CD4-positive, alpha-beta memory T cell (primary cell): ENCODE measurements around the gene PARK7. TPM values are rescaled to one million over a fixed set of nuclear protein-coding genes. Genes with fewer than 3 reads are reported as not detected.
"Not testable (repeated sequence)": the region's sequence is repeated elsewhere in the genome, so short reads cannot be mapped to it uniquely, and the experiment has no call there.

Experiments
- CTCF ChIA-PET: fragments of 350-600 bp; sonication (Branson Sonifier 250); formaldehyde crosslinking; loops from one replicate; lab custom pipeline; 2021; ENCODE audit warnings: inconsistent platforms; ENCODE audit not compliant: partially characterized antibody; lab: Charles Lee
- POLR2A ChIA-PET: fragments of 350-600 bp; sonication (Branson Sonifier 250); formaldehyde crosslinking; loops from one replicate; lab custom pipeline; 2021; ENCODE audit not compliant: partially characterized antibody; lab: Charles Lee
- DNase-seq, 5 donors: peaks; one replicate each; pipeline versions ENCODE4 v3.0.0 to v3.0.0-alpha.2; 2020 to 2022; ENCODE audit warnings: mixed read lengths in 1 of 5
- H3K27ac ChIP-seq: one replicate; pipeline ENCODE4 v1.7.0; 2013; ENCODE audit warnings: low read depth, low read length
- H3K27me3 ChIP-seq: 2 replicates; pipeline ENCODE4 v1.7.0; 2013; ENCODE audit warnings: mild to moderate bottlenecking, low read length, moderate library complexity; ENCODE audit not compliant: insufficient read depth
- H3K36me3 ChIP-seq: 2 replicates; pipeline ENCODE4 v1.7.0; 2013; ENCODE audit warnings: mild to moderate bottlenecking, low read length, moderate library complexity; ENCODE audit not compliant: insufficient read depth
- H3K4me1 ChIP-seq: 2 replicates; pipeline ENCODE4 v1.7.0; 2013; ENCODE audit warnings: mild to moderate bottlenecking, low read length, moderate library complexity; ENCODE audit not compliant: insufficient read depth
- H3K4me3 ChIP-seq, 2 donors: one replicate each; pipeline ENCODE4 v1.7.0; 2013; ENCODE audit warnings: low read length in 2 of 2, mild to moderate bottlenecking in 1 of 2
- H3K9me3 ChIP-seq, 2 donors: one replicate each; pipeline ENCODE4 v1.7.0; 2013; ENCODE audit warnings: low read length in 2 of 2, control low read depth in 1 of 2; ENCODE audit not compliant: control insufficient read depth in 1 of 2
- H3K27ac Mint-ChIP-seq, 7 donors: one replicate each; pipeline ENCODE4 v1.8.0; 2020 to 2021; ENCODE audit warnings: mixed read lengths in 7 of 7, mild to moderate bottlenecking in 6 of 7, inconsistent platforms in 3 of 7, moderate library complexity in 3 of 7
- H3K27me3 Mint-ChIP-seq, 2 donors: one replicate each; pipeline ENCODE4 v1.8.0; 2020 to 2021; ENCODE audit warnings: mixed read lengths in 2 of 2
- H3K36me3 Mint-ChIP-seq, 2 donors: one replicate each; pipeline ENCODE4 v1.8.0; 2020 to 2021; ENCODE audit warnings: mixed read lengths in 2 of 2, inconsistent platforms in 1 of 2, mild to moderate bottlenecking in 1 of 2
- H3K4me1 Mint-ChIP-seq, 4 donors: one replicate each; pipeline ENCODE4 v1.8.0; 2020 to 2021; ENCODE audit warnings: mixed read lengths in 4 of 4, mild to moderate bottlenecking in 1 of 4
- H3K4me3 Mint-ChIP-seq, 8 donors: one replicate each; pipeline ENCODE4 v1.8.0; 2020 to 2021; ENCODE audit warnings: mixed read lengths in 8 of 8, mild to moderate bottlenecking in 7 of 8, moderate library complexity in 6 of 8, inconsistent platforms in 3 of 8
- H3K9me3 Mint-ChIP-seq, 8 donors: one replicate each; pipeline ENCODE4 v1.8.0; 2020 to 2021; ENCODE audit warnings: mixed read lengths in 8 of 8, mild to moderate bottlenecking in 5 of 8, inconsistent platforms in 3 of 8, moderate library complexity in 1 of 8
- intact Hi-C: fragments of 100-400 bp; cut with micrococcal nuclease; formaldehyde crosslinking; loops from one replicate; pipeline ENCODE4 v1.15.1; 2023
- polyA plus RNA-seq, 2 donors: library from polyadenylated mRNA; unstranded; fragments of 300-500 nt; fragmentation: Illumina TruSeq; gene quantifications; one replicate each; pipeline ENCODE4 v1.2.3, GENCODE V29; 2021
- total RNA-seq, 2 experiments: library from RNA; stranded (reverse); gene quantifications; one replicate each; pipeline ENCODE4 v1.2.3, GENCODE V29; 2021

The PARK7 gene
- total and polyA plus RNA-seq, 4 experiments from 2014 or later: 112 to 381 (median 232) TPM

- H3K27ac ChIP-seq: no peak overlapping the region
- POLR2A ChIA-PET: no interaction called here
Observed at GRCh38 chr1:7956218-7957032, 5.1 kb upstream of the PARK7 start.

GRCh38 chr1:7960165-7960564 lies 1.3 kb upstream of the PARK7 start:
- no peaks in the 10 kb centered on the region for H3K27me3 Mint-ChIP-seq
- no peaks in the 10 kb centered on the region for H3K27me3 ChIP-seq
- H3K27ac Mint-ChIP-seq: peak overlapping the region; percentile 96 to 100 (median 99)
- H3K9me3 ChIP-seq: no peaks in the 10 kb centered on the region
- H3K4me3 Mint-ChIP-seq: peak overlapping the region; percentile 75 to 100 (median 98)
- H3K4me1 Mint-ChIP-seq: peaks cover 40 to 71% (median 57%) of the 10 kb centered on the region in 4 donors
- ChIA-PET CTCF (no interaction called here), POLR2A (no interaction called here)
- no peak for DNase-seq
- H3K27ac ChIP-seq: peak overlapping the region; percentile 94
- peak overlapping the region; percentile 86 to 97 for H3K4me3 ChIP-seq
- peaks cover 14% of the 10 kb centered on the region for H3K36me3 ChIP-seq
- intact Hi-C loops: loop anchor here (5.0 kb wide), 1 partner anchor 192 kb away; no protein-coding TSS in a partner anchor
- H3K9me3 Mint-ChIP-seq: no peaks in the 10 kb centered on the region
- peaks cover 12 to 34% of the 10 kb centered on the region in 2 donors for H3K36me3 Mint-ChIP-seq
- peaks cover 62% of the 10 kb centered on the region for H3K4me1 ChIP-seq

More at GRCh38 chr1:7956218-7957032, 5.1 kb upstream of the PARK7 start:
- H3K4me1 Mint-ChIP-seq: peaks cover 31 to 54% (median 41%) of the 10 kb centered on the region in 4 donors
- DNase-seq: no peak
- peak overlapping the region in 7 of 8 donors; percentile 40 to 85 (median 71) for H3K4me3 Mint-ChIP-seq
- Histone ChIP-seq H3K27me3 (no peaks in the 10 kb centered on the region), H3K4me3 (no peak overlapping the region), H3K4me1 (peaks cover 38% of the 10 kb centered on the region), H3K9me3 (no peaks in the 10 kb centered on the region), H3K36me3 (no peaks in the 10 kb centered on the region)
- intact Hi-C loops: no loop called here
- CTCF ChIA-PET: interaction anchor here (0.6 to 1.0 kb wide), 2 partner anchors 15 to 25 kb away, joined by 4 to 5 read pairs; no protein-coding TSS in a partner anchor
- no peaks in the 10 kb centered on the region for H3K9me3 Mint-ChIP-seq
- peaks cover 0 to 6% of the 10 kb centered on the region in 2 donors for H3K36me3 Mint-ChIP-seq
- H3K27ac Mint-ChIP-seq: peak overlapping the region; percentile 29 to 88 (median 76)
- no peaks in the 10 kb centered on the region for H3K27me3 Mint-ChIP-seq

- ChIA-PET POLR2A (interaction anchor here (1.0 to 2.1 kb wide), 7 partner anchors 9 to 177 kb away, joined by 3 to 12 read pairs (median 6); partner anchors contain the start of gene TNFRSF9), CTCF (interaction anchor here (2.8 kb wide), 1 partner anchor 18 kb away, joined by 8 read pairs; no protein-coding TSS in a partner anchor)
- H3K4me3 Mint-ChIP-seq: peak overlapping the region; percentile 97 to 100 (median 98)
- peak overlapping the region; percentile 86 to 97 for H3K4me3 ChIP-seq
- H3K4me1 Mint-ChIP-seq: peaks cover 38 to 73% (median 59%) of the 10 kb centered on the region in 4 donors
- intact Hi-C loops: loop anchor here (1.0 to 5.0 kb wide), 5 partner anchors 8 to 917 kb away; partner anchors contain the start of genes ENO1 and PER3
- H3K36me3 Mint-ChIP-seq: peaks cover 16 to 40% of the 10 kb centered on the region in 2 donors
- H3K27ac ChIP-seq: peak overlapping the region; percentile 94
- DNase-seq: no peak
- peak overlapping the region; percentile 96 to 100 (median 99) for H3K27ac Mint-ChIP-seq
- H3K9me3 ChIP-seq: no peaks in the 10 kb centered on the region
- peaks cover 62% of the 10 kb centered on the region for H3K4me1 ChIP-seq
- no peaks in the 10 kb centered on the region for H3K9me3 Mint-ChIP-seq
- H3K27me3 Mint-ChIP-seq: no peaks in the 10 kb centered on the region
- peaks cover 21% of the 10 kb centered on the region for H3K36me3 ChIP-seq
- H3K27me3 ChIP-seq: no peaks in the 10 kb centered on the region
Observed at GRCh38 chr1:7960867-7961215, 670 bp upstream of the PARK7 start.

- intact Hi-C loops: loop anchor here (5.0 kb wide), 1 partner anchor 190 kb away; no protein-coding TSS in a partner anchor
- Histone ChIP-seq H3K36me3 (peaks cover 31% of the 10 kb centered on the region), H3K27me3 (no peaks in the 10 kb centered on the region), H3K9me3 (no peaks in the 10 kb centered on the region), H3K27ac (peak overlapping the region; percentile 94), H3K4me1 (peaks cover 62% of the 10 kb centered on the region), H3K4me3 (peak overlapping the region; percentile 86 to 87)
- Mint-ChIP-seq H3K4me3 (peak overlapping the region; percentile 88 to 99 (median 92)), H3K9me3 (no peaks in the 10 kb centered on the region), H3K27me3 (no peaks in the 10 kb centered on the region), H3K27ac (peak overlapping the region; percentile 94 to 99 (median 97)), H3K36me3 (peaks cover 20 to 51% of the 10 kb centered on the region in 2 donors), H3K4me1 (peaks cover 35 to 73% (median 58%) of the 10 kb centered on the region in 4 donors)
- DNase-seq: peak in 1 of 5 donors; percentile 77
- POLR2A ChIA-PET: interaction anchor here (0.8 to 2.1 kb wide), 10 partner anchors 8 to 465 kb away, joined by 3 to 12 read pairs (median 5); partner anchors contain the start of gene TNFRSF9
- CTCF ChIA-PET: interaction anchor here (1.3 to 3.8 kb wide), 3 partner anchors 14 to 22 kb away, joined by 3 to 13 read pairs (median 8); no protein-coding TSS in a partner anchor
Observed at GRCh38 chr1:7962014-7962335, 464 bp downstream of the PARK7 start.

GRCh38 chr1:7962636-7963377 lies 1.3 kb downstream of the PARK7 start:
- H3K36me3 Mint-ChIP-seq: peaks cover 22 to 54% of the 10 kb centered on the region in 2 donors
- H3K4me1 ChIP-seq: peaks cover 66% of the 10 kb centered on the region
- peak overlapping the region; percentile 94 to 99 (median 97) for H3K27ac Mint-ChIP-seq
- CTCF ChIA-PET: interaction anchor here (0.7 to 3.8 kb wide), 4 partner anchors 13 to 39 kb away, joined by 3 to 13 read pairs (median 6); no protein-coding TSS in a partner anchor
- peak overlapping the region in 1 of 2 donors; percentile 86 for H3K4me3 ChIP-seq
- POLR2A ChIA-PET: interaction anchor here (0.6 to 2.1 kb wide), 7 partner anchors 13 to 464 kb away, joined by 3 to 12 read pairs (median 4); partner anchors contain the start of gene TNFRSF9
- H3K27me3 Mint-ChIP-seq: no peaks in the 10 kb centered on the region
- H3K27me3 ChIP-seq: no peaks in the 10 kb centered on the region
- H3K36me3 ChIP-seq: peaks cover 37% of the 10 kb centered on the region
- H3K4me1 Mint-ChIP-seq: peaks cover 37 to 75% (median 59%) of the 10 kb centered on the region in 4 donors
- H3K27ac ChIP-seq: peak overlapping the region; percentile 94
- DNase-seq: no peak
- no peaks in the 10 kb centered on the region for H3K9me3 Mint-ChIP-seq
- no peaks in the 10 kb centered on the region for H3K9me3 ChIP-seq
- intact Hi-C loops: loop anchor here (5.0 kb wide), 1 partner anchor 189 kb away; no protein-coding TSS in a partner anchor
- peak overlapping the region; percentile 88 to 99 (median 92) for H3K4me3 Mint-ChIP-seq

- Histone ChIP-seq H3K36me3 (peaks cover 37% of the 10 kb centered on the region), H3K4me1 (peaks cover 66% of the 10 kb centered on the region)
- Mint-ChIP-seq H3K4me3 (peak overlapping the region in 6 of 8 donors; percentile 36 to 99 (median 80)), H3K27ac (peak overlapping the region in 4 of 7 donors; percentile 50 to 99 (median 72)), H3K36me3 (peaks cover 22 to 54% of the 10 kb centered on the region in 2 donors), H3K4me1 (peaks cover 37 to 75% (median 59%) of the 10 kb centered on the region in 4 donors)
- H3K27ac ChIP-seq, H3K9me3 ChIP-seq, DNase-seq, H3K4me3 ChIP-seq, H3K27me3 ChIP-seq, H3K27me3 Mint-ChIP-seq, POLR2A ChIA-PET, H3K9me3 Mint-ChIP-seq: not testable (repeated sequence)
- CTCF ChIA-PET: interaction anchor here (0.7 to 3.8 kb wide), 3 partner anchors 12 to 39 kb away, joined by 3 to 13 read pairs (median 8); no protein-coding TSS in a partner anchor
- intact Hi-C loops: loop anchor here (5.0 kb wide), 1 partner anchor 189 kb away; no protein-coding TSS in a partner anchor
Observed at GRCh38 chr1:7963378-7963730, 1.8 kb downstream of the PARK7 start.
